GM12878 (cell line): ENCODE measurements around the gene RNF40. TPM values are rescaled to one million over a fixed set of nuclear protein-coding genes. Genes with fewer than 3 reads are reported as not detected.

ENCODE experiments used
- BACH1 ChIP-seq: fragments of 450-650 bp; IDR thresholded peaks from 2 replicates; pipeline ENCODE4 v1.6.1; 2017; ENCODE audit warnings: mild to moderate bottlenecking, borderline replicate concordance
- CHD1 ChIP-seq: IDR thresholded peaks from 2 replicates; pipeline ENCODE4 v1.6.1; 2012; ENCODE audit warnings: low read depth, low read length, improper control_type of control experiment
- DPF2 ChIP-seq: fragments of 450-650 bp; IDR thresholded peaks from 2 replicates; pipeline ENCODE4 v1.6.1; 2017; ENCODE audit warnings: mild to moderate bottlenecking
- POLR2AphosphoS5 ChIP-seq: IDR thresholded peaks from 2 replicates; pipeline ENCODE4 v1.6.1; 2011; ENCODE audit warnings: mild to moderate bottlenecking, low read length, inconsistent platforms
- PRDM15 ChIP-seq: fragments of 450-650 bp; formaldehyde crosslinking; IDR thresholded peaks from 2 replicates; pipeline ENCODE4 v1.4.0; 2020; ENCODE audit warnings: mild to moderate bottlenecking, moderate library complexity
- RELA ChIP-seq: fragments of 450-650 bp; IDR thresholded peaks from 2 replicates; pipeline ENCODE4 v1.8.0; 2014; ENCODE audit warnings: borderline replicate concordance; ENCODE audit not compliant: partially characterized antibody
- SKIL ChIP-seq: fragments of 450-650 bp; IDR thresholded peaks from 2 replicates; pipeline ENCODE4 v1.6.1; 2017; ENCODE audit warnings: mild to moderate bottlenecking, low read depth, inconsistent platforms; ENCODE audit not compliant: poor library complexity, severe bottlenecking
- polyA plus RNA-seq, 11 experiments: library from polyadenylated mRNA; depleted of rRNA in 4 of 11; unstranded in 6 of 11; stranded (reverse) in 5 of 11; fragments of >200 nt; fragmentation: Nextera tagmentation in 4 of 11; fragmentation: Illumina TruSeq in 1 of 11; extraction: Ambion mirVana in 4 of 11; extraction: Trizol in 1 of 11; gene quantifications; 1 replicate in 1 of 11; 2 replicates in 10 of 11; pipeline versions ENCODE4 v1.2.1 to v1.2.3, GENCODE V29; 2011 to 2016; ENCODE audit warnings: inconsistent platforms in 2 of 11, missing spikeins in 2 of 11, low read depth in 1 of 11
- total RNA-seq, 4 experiments: library from RNA; depleted of rRNA in 3 of 4; stranded (reverse); fragments of >200 nt in 3 of 4; fragmentation: Illumina TruSeq in 1 of 4; extraction: Trizol in 1 of 4; gene quantifications; 2 replicates each; pipeline versions ENCODE4 v1.2.1 to v1.2.3, GENCODE V29; 2013 to 2021
- TF ChIP-seq, protein P1 (sequence below): IDR thresholded peaks from 2 replicates; pipeline ENCODE4 v1.6.1; 2012; ENCODE audit warnings: low read depth, low read length, improper control_type of control experiment

RNF40 gene
- total and polyA plus RNA-seq, 10 of the 15 experiments (the other 5 are each of a cell fraction or from before 2014, with no cell fraction given), result 3.7 to 97.6 (median 58.4) TPM

GRCh38 chr16:30744183-30744582 is 17.9 kb upstream of the RNF40 start (continued):
- TF ChIP-seq PRDM15 (CRISPR knock-in tag), result no peak
- no peak for TF ChIP-seq BACH1
- TF ChIP-seq, protein P1, sequence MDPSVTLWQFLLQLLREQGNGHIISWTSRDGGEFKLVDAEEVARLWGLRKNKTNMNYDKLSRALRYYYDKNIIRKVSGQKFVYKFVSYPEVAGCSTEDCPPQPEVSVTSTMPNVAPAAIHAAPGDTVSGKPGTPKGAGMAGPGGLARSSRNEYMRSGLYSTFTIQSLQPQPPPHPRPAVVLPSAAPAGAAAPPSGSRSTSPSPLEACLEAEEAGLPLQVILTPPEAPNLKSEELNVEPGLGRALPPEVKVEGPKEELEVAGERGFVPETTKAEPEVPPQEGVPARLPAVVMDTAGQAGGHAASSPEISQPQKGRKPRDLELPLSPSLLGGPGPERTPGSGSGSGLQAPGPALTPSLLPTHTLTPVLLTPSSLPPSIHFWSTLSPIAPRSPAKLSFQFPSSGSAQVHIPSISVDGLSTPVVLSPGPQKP, result no peak
- TF ChIP-seq SKIL, result no peak
- TF ChIP-seq CHD1, result no peak
- no peak for TF ChIP-seq DPF2
- TF ChIP-seq RELA, result no peak
- TF ChIP-seq POLR2AphosphoS5, result no peak
- TF ChIP-seq, all 136 proteins: peak for 0
